Fibroblast of skin of left biceps (primary cell): ENCODE data around the gene FUCA1.
A peak's percentile ranks its signal among the peaks of the same experiment; 100 is the strongest.
"Not testable (repeated sequence)": the region's sequence is repeated elsewhere in the genome, so short reads cannot be mapped to it uniquely, and the experiment has no call there.

Source experiments
- DNase-seq, 2 experiments: peaks; one replicate each; pipeline ENCODE4 v3.0.0-alpha.2; 2013; ENCODE audit warnings: low read depth in 2 of 2

The FUCA1 gene

GRCh38 chr1:23867895-23868556 lies at the start of gene FUCA1:
Gene FUCA1 (minus strand): TSS chr1:23868290. CDS start chr1:23868286, 4 bp downstream.
- DNase-seq = peak; percentile 37 to 45

- peak; percentile 8 to 13 for DNase-seq
These were observed 48.4 kb upstream of the FUCA1 start for GRCh38 chr1:23916209-23917131.

- no peak for DNase-seq
These were observed 47.4 kb upstream of the FUCA1 start for GRCh38 chr1:23915466-23915865.

- no peak for DNase-seq
These were observed 46.8 kb upstream of the FUCA1 start for GRCh38 chr1:23914921-23915320.

- DNase-seq = no peak
These were observed 45.3 kb upstream of the FUCA1 start, which contains the start of gene CNR2 for GRCh38 chr1:23913212-23913880. Gene CNR2 (minus strand): TSS chr1:23913362. CDS start chr1:23875617, 37,745 bp downstream.

- no peak for DNase-seq
These were observed 43.8 kb upstream of the FUCA1 start for GRCh38 chr1:23911921-23912320.

GRCh38 chr1:23910553-23911246 lies 42.6 kb upstream of the FUCA1 start:
- no peak for DNase-seq

GRCh38 chr1:23910144-23910543 lies 42.1 kb upstream of the FUCA1 start:
- DNase-seq = no peak

- no peak for DNase-seq
These were observed 41.3 kb upstream of the FUCA1 start for GRCh38 chr1:23909412-23909811.

- DNase-seq = no peak
These were observed 40.6 kb upstream of the FUCA1 start for GRCh38 chr1:23908453-23909341.

- no peak for DNase-seq
These were observed 38.6 kb upstream of the FUCA1 start for GRCh38 chr1:23906731-23907130.

GRCh38 chr1:23905461-23906025 lies 37.5 kb upstream of the FUCA1 start:
- DNase-seq = no peak

- DNase-seq = no peak
These were observed 36.8 kb upstream of the FUCA1 start for GRCh38 chr1:23904748-23905357.

GRCh38 chr1:23903754-23904153 lies 35.7 kb upstream of the FUCA1 start:
- DNase-seq = no peak

GRCh38 chr1:23902321-23903278 lies 34.5 kb upstream of the FUCA1 start:
- no peak for DNase-seq

- DNase-seq = not testable (repeated sequence)
These were observed 31.9 kb upstream of the FUCA1 start for GRCh38 chr1:23900017-23900416.

- no peak for DNase-seq
These were observed 31.0 kb upstream of the FUCA1 start for GRCh38 chr1:23899070-23899469.

GRCh38 chr1:23897083-23897482 lies 29.0 kb upstream of the FUCA1 start:
- DNase-seq = no peak

- DNase-seq = no peak
These were observed 28.4 kb upstream of the FUCA1 start for GRCh38 chr1:23896491-23896890.
